Fibroblast of skin of right biceps (primary cell): ENCODE data around the gene FKBP1A.
A peak's percentile ranks its signal among the peaks of the same experiment; 100 is the strongest.
"Not testable (repeated sequence)": the region's sequence is repeated elsewhere in the genome, so short reads cannot be mapped to it uniquely, and the experiment has no call there.

Source experiments
- DNase-seq: peaks from one replicate; pipeline ENCODE4 v3.0.0-alpha.2; 2013

FKBP1A gene

GRCh38 chr20:1415667-1416468 is 23.0 kb upstream of the FKBP1A start:
- peak; percentile 92 for DNase-seq

DNA sequence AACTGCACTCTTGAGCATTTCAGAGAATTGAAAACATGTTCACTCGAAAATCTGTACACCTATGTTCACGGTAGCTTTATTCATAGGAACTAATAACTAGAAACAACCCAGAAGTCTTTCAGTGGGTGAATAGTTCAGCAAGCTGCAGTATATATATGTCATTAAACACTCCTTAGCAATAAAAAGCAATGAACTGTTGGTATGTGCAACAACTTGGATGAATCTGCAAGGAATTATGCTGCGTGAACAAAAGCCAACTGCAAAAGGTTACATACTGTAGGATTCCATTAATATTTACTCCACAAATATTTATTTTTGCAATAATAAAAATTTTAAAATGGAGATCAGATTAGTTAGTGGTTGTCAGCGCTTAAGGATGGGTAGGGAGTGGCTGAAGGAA is 22.1 kb upstream of the FKBP1A start:
- DNase-seq = no peak

- no peak for DNase-seq
Measured at GRCh38 chr20:1405801-1406200, 12.9 kb upstream of the FKBP1A start.

DNA sequence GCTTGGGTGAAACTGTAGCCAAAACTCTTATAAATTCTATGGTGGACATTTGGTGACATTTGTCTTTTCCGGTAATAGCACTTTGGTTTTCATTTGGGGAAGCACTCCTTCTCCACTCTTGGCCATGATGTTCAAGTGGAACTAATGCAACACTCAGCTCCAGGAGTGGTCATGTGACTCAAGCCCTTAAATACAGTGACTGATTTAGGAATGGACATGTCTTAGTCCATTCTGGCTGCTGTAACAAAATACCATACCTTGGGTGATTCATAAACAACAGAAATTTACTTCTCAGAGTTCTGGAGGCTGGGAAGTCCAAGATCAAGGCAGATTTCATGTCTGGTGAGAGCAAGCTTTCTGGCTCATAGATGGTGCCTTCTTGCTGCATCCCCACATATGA is 10.8 kb upstream of the FKBP1A start:
- no peak for DNase-seq

GRCh38 chr20:1402149-1402548 is 9.3 kb upstream of the FKBP1A start:
- DNase-seq = peak; percentile 31

DNA sequence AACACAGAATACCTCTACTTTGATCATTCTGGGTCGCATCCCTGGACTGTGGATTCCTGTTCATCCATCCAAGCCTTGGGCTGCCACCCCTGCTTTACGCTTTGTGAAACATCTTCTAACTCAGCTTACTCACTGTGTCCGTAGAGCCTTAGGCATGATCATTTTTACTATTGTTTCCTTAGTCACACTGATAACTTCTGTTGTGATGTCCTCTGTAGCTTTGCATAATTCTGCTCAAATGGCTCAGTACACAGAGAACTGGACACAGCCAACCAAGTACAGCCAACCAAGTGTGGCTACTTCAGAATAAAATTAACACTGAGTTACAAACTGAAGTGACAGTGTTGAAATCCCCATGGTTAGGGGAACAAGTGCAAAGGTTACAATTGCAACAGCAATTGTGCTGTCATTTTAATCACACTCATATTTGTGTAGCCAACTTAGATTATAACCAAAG is 8.6 kb upstream of the FKBP1A start:
- no peak for DNase-seq

- DNase-seq = peak; percentile 24
Measured at GRCh38 chr20:1399678-1400366, 7.0 kb upstream of the FKBP1A start.

- not testable (repeated sequence) for DNase-seq
Measured at GRCh38 chr20:1398185-1398584, 5.3 kb upstream of the FKBP1A start.

DNA sequence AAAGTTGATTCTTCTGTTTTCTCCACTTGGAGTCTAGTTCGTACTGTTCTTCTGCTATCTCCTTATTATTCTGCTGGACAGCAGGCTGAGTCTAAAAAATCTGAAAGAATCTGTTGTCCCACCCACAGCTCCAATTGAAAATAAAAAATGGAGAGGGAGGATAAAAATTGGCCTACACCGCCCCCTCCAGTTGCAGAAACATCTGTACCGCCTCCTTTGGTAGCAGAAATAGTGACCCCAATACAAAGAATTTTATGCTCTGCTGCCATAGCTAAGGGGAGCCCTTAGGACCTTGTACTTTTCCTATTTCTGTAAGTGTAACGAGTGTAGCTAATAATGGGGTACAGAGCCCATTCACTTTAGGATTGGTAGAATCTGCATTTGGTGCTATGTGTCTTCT is 4.9 kb upstream of the FKBP1A start:
- no peak for DNase-seq

DNA sequence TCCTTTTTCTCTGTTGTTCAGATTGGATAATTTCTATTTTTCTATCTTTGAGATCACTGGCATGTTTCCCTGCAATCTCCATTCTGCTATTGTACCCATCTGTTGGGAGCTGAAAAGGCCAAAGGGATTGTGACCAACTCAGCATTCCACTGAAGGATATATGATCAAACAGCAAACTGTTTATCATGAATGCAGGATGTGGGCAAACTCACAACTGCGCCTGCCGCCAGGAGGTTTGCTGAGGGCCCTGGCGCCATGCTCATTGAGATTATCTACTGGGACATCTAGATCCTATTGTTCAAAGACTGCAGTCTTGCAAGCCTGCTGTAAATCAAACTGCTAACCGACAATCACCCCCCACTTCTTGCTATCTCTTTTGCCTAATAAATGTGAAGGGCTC is 3.8 kb upstream of the FKBP1A start:
- DNase-seq = no peak

- no peak for DNase-seq
Measured at GRCh38 chr20:1396264-1396663, 3.4 kb upstream of the FKBP1A start.

- DNase-seq = no peak
Measured at GRCh38 chr20:1394686-1395085, 1.8 kb upstream of the FKBP1A start.

- no peak for DNase-seq
Measured at GRCh38 chr20:1393507-1393882, 641 bp upstream of the FKBP1A start.

GRCh38 chr20:1392443-1392692 is 486 bp downstream of the FKBP1A start:
- no peak for DNase-seq

- DNase-seq = peak; percentile 70
Measured at GRCh38 chr20:1391640-1392442, 1.0 kb downstream of the FKBP1A start.

GRCh38 chr20:1390581-1391403 is 2.1 kb downstream of the FKBP1A start:
- DNase-seq = no peak

- DNase-seq = no peak
Measured at GRCh38 chr20:1389703-1390580, 2.9 kb downstream of the FKBP1A start.

DNA sequence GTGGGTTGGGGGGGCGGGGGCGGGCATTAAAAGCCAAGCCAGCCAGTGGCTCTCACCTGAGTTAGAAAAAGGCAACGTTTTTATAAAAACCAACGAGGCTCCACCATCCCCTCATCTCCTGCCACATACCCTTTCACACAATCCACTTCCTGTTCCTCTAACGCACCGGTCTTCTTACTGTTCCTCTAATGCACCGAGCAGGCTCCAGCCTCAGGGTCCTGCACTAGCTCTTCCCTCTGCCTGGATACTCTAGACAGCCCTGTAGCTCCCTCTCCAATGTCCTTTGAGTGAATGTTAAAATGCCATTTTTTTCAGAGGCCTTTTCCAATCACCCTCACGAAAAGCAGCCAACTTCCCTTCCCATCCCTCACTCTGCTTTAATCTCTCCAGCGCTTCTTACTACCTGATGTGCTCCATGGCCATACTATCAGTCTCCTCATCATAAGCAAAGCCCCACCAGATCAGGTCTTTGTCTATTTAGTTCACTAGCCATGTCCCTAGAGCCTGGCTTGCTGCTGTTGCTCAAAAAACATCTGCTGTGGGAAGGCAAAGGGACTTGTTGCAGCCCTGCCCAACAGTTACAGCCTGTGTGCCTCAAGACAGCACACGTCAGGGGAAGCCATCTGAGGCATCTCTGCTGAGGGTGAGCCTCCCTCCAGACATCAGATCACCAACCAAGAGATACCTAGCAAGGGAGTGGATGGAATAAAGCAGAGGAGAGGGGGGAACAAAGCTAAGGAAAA is 3.9 kb downstream of the FKBP1A start:
- no peak for DNase-seq

- no peak for DNase-seq
Measured at GRCh38 chr20:1388253-1388652, 4.6 kb downstream of the FKBP1A start.

DNA sequence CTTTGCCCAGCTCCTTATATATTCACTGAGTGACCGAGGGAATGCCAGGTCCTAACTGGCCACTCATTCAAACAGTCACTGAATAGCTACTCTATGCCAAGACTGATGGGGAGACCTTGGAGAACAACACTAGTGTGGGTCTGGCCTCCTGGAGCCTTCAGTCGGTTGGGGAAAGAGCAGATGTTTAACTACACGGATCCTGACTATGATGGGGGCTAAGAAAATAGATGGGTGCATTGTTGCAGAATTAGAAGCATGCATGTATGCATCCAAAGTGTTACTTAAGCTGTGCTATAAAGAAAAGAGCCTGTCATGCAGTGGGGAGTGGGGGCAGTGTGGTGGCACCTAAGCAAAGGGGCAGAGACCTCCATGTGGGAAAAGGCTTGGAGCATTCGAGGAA is 6.5 kb downstream of the FKBP1A start:
- no peak for DNase-seq
